GM06990 (cell line): Measurements from ENCODE around the gene AHCYL2.

Source experiments
- DNase-seq: peaks from one replicate; pipeline ENCODE4 v3.0.0-alpha.2; 2011; ENCODE audit not compliant: insufficient read length; ENCODE audit errors: extremely low read depth
- H3K27me3 ChIP-seq: replicated peaks from 2 replicates; pipeline ENCODE4 v1.6.0; 2011; ENCODE audit warnings: low read length; ENCODE audit not compliant: control insufficient read depth, insufficient read depth
- H3K36me3 ChIP-seq: 2 replicates; pipeline ENCODE4 v1.5.1; 2011; ENCODE audit warnings: low read length; ENCODE audit not compliant: control insufficient read depth, insufficient read depth
- H3K4me3 ChIP-seq: replicated peaks from 2 replicates; pipeline ENCODE4 v1.5.1; 2011; ENCODE audit warnings: low read depth, mild to moderate bottlenecking, control low read depth, low read length
- TF ChIP-seq, protein P1 (sequence below): IDR thresholded peaks from 2 replicates; pipeline ENCODE4 v1.5.1; 2011; ENCODE audit warnings: low read length, control low read depth, mild to moderate bottlenecking, inconsistent platforms; ENCODE audit not compliant: insufficient read depth, poor library complexity, severe bottlenecking

Gene AHCYL2

DNA sequence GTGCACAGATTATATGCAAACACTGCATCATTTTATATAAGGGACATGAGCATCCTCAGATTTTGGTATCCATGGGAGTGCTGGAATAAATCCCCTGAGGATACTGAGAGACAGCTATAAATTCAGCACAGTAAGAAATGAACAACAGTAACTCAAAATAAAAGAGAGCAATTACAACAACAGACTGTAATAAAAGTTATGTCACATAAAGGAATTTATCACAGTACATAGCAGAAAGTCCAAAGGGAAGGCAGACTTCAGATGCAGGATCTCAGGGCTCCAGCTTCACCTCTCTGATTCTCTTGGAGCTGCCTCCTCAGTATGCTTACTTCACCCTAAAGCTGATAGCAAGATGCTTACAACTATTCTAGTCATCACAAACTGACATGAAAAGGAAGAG lies 165.5 kb downstream of the AHCYL2 start:
- TF ChIP-seq, protein P1, sequence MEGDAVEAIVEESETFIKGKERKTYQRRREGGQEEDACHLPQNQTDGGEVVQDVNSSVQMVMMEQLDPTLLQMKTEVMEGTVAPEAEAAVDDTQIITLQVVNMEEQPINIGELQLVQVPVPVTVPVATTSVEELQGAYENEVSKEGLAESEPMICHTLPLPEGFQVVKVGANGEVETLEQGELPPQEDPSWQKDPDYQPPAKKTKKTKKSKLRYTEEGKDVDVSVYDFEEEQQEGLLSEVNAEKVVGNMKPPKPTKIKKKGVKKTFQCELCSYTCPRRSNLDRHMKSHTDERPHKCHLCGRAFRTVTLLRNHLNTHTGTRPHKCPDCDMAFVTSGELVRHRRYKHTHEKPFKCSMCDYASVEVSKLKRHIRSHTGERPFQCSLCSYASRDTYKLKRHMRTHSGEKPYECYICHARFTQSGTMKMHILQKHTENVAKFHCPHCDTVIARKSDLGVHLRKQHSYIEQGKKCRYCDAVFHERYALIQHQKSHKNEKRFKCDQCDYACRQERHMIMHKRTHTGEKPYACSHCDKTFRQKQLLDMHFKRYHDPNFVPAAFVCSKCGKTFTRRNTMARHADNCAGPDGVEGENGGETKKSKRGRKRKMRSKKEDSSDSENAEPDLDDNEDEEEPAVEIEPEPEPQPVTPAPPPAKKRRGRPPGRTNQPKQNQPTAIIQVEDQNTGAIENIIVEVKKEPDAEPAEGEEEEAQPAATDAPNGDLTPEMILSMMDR: no peak
- DNase-seq: no peak

DNA sequence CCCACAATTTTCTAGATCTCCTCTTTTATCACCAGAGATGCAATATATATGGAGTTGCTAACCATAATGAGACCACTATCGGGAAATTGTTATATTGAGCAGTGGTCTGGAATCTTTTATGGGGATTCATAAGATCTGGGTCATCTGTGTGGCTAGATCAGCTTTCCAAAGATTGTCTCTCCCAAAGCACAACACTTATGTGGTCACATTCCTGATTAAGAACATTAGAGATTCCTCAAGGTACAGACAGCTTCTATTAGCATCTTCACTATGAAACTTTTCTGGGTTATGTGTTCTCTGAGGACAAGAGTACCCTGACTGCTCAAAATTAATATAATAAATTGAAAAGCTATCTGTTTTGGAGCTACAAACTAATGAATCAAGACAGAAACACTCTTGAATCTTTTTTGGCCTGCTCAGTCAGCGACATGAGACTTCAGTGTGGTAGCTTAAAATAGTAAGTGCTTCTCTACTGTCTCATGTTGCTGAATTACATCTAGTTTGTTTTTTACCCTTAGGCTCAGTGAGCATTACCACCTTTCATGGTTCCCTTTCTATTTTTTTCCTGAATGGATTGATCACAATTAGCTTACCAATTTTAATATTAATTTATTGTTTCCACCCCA lies 166.8 kb downstream of the AHCYL2 start:
- Histone ChIP-seq H3K36me3 (no peaks in the 10 kb centered on the region), H3K4me3 (no peak overlapping the region), H3K27me3 (no peaks in the 10 kb centered on the region)
- no peak for DNase-seq
- TF ChIP-seq, protein P1: no peak

More for the DNA sequence above, 165.5 kb downstream of the AHCYL2 start:
- Histone ChIP-seq H3K27me3 (no peaks in the 10 kb centered on the region), H3K4me3 (no peak overlapping the region), H3K36me3 (no peaks in the 10 kb centered on the region)

DNA sequence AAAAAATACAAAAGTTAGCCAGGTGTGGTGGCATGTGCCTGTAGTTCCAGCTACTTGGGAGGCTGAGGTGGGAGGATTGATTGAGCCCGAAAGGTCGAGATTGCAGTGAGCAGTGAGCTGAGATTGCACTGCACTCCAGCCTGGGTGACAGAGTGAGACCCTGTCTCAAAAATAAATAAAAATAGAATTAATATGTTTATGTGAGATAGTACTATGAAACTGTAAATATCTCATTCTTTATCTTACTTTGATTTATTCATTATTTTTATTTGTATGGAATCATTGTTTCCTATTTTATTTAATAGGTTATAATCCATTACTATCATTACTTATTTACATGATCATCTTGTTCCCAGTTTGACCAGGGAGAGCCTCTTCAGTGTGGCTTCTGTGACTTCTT lies 168.4 kb downstream of the AHCYL2 start:
- Histone ChIP-seq H3K36me3 (no peaks in the 10 kb centered on the region), H3K27me3 (no peaks in the 10 kb centered on the region), H3K4me3 (no peak overlapping the region)
- no peak for DNase-seq
- TF ChIP-seq, protein P1: no peak

DNA sequence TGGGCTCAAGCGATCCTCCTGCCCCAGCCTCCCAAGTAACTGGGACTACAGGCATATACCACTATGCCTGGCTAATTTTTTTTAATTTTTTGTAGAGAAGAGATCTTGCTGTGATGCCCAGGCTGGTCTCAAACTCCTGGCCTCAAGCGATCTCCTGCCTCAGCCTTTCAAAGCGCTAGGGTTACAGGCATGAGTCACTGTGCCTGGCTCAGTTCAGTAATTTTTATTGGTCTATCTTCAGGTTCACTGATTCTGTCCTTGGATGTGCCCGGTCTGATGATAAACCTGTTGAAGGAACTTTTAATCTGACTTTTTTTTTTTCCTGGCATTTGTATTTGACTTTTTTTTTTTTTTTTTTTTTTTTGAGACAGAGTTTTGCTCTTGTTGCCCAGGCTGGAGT lies 169.3 kb downstream of the AHCYL2 start:
- Histone ChIP-seq H3K27me3 (no peaks in the 10 kb centered on the region), H3K4me3 (no peak overlapping the region), H3K36me3 (no peaks in the 10 kb centered on the region)
- no peak for DNase-seq
- TF ChIP-seq, protein P1: no peak

DNA sequence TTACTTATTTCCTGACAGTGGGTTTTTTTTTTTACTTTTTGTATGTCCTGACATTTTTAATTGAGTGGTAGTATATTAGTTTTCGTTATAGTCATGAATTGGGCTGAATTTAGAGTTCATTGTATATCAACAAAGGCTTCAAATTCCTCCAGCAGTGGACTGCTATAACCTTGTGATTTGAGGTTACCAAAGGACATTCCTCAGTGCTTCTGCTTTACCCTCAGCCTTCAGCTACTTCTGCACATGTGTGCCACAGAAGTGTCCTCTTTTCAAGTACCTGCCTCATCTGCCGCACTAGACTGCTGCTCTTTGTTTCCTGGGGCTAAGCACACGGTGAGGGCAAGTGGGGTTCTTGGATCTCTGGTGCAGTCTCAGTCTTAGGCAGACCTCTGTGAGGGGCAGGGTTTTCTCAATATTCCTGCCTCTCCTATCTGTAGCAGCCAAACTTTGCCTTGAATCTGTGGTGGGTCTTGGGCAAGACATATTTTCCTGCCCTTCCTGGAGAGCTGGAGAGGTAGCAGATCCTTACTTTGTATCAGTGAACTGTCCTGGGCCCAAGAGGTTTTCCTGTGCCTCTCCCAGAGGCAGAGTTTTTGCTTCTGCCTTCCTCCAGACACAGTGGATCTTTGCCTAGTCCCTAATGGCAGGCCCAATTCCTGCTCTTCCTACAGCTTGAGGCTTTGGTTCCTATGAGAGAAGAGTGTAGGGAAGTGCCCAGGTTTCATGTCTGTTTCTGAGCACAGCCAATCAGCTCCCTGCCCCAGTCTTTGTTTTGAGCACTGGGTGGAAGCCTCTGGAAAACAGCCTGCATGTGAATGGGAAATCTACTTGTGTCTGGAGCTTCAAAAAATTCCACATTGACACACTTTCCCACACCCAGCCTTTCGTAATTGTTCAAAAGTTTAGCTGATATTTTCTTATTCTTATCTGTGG lies 170.4 kb downstream of the AHCYL2 start:
- H3K36me3 ChIP-seq: no peaks in the 10 kb centered on the region
- TF ChIP-seq, protein P1: no peak
- H3K27me3 ChIP-seq: no peaks in the 10 kb centered on the region
- no peak for DNase-seq
- H3K4me3 ChIP-seq: no peak overlapping the region
